Activated effector memory CD4-positive, alpha-beta T cell treated with Interleukin-2 at 50 U/mL for 16 hours (primary cell): ENCODE data around the gene RGMB.

Source experiments
- DNase-seq: peaks from one replicate; pipeline ENCODE4 v3.0.0-alpha.2; 2020

RGMB gene

GRCh38 chr5:98768960-98769209 is 4.6 kb upstream of the RGMB start:
- DNase-seq = no peak

GRCh38 chr5:98769210-98769958 is 4.1 kb upstream of the RGMB start:
- peak; percentile 4 for DNase-seq

- peak; percentile 2 for DNase-seq
Observed at GRCh38 chr5:98769959-98770208, 3.6 kb upstream of the RGMB start.

- DNase-seq = peak; percentile 16
Observed at GRCh38 chr5:98770209-98770910, 3.1 kb upstream of the RGMB start.

GRCh38 chr5:98770911-98771322 is 2.5 kb upstream of the RGMB start:
- DNase-seq = no peak

GRCh38 chr5:98771382-98772109 is 1.9 kb upstream of the RGMB start:
- DNase-seq = peak; percentile 16

GRCh38 chr5:98772415-98773213 is 849 bp upstream of the RGMB start:
- peak; percentile 33 for DNase-seq

GRCh38 chr5:98773214-98773463 is 324 bp upstream of the RGMB start:
- no peak for DNase-seq

- DNase-seq = peak; percentile 45
Observed at GRCh38 chr5:98774192-98775033, 950 bp downstream of the RGMB start.

GRCh38 chr5:98775246-98776065 is 2.0 kb downstream of the RGMB start:
- no peak for DNase-seq

- no peak for DNase-seq
Observed at GRCh38 chr5:98776066-98776705, 2.7 kb downstream of the RGMB start.

- DNase-seq = no peak
Observed at GRCh38 chr5:98777295-98777694, 3.8 kb downstream of the RGMB start.

- DNase-seq = no peak
Observed at GRCh38 chr5:98779264-98779877, 5.9 kb downstream of the RGMB start.

GRCh38 chr5:98780390-98780789 is 6.9 kb downstream of the RGMB start:
- no peak for DNase-seq

- DNase-seq = no peak
Observed at GRCh38 chr5:98781520-98781919, 8.1 kb downstream of the RGMB start.

GRCh38 chr5:98781964-98782363 is 8.5 kb downstream of the RGMB start:
- no peak for DNase-seq

GRCh38 chr5:98783051-98783649 is 9.7 kb downstream of the RGMB start:
- no peak for DNase-seq

- DNase-seq = no peak
Observed at GRCh38 chr5:98784411-98784810, 10.9 kb downstream of the RGMB start.

GRCh38 chr5:98785244-98785643 is 11.8 kb downstream of the RGMB start:
- DNase-seq = no peak

GRCh38 chr5:98786191-98786853 is 12.9 kb downstream of the RGMB start:
- DNase-seq = no peak
